CD4-positive, alpha-beta T cell treated with Interleukin-15 for 1 hour (primary cell): ENCODE measurements around the gene GEN1.

Source experiments
- DNase-seq: peaks from one replicate; pipeline ENCODE4 v3.0.0-alpha.2; 2020

GEN1 gene

GRCh38 chr2:17752892-17753802, 791 bp upstream of the GEN1 start:
- peak; percentile 24 for DNase-seq

- no peak for DNase-seq
Observed at GRCh38 chr2:17754773-17755425, 961 bp downstream of the GEN1 start.

- DNase-seq: no peak
Observed at GRCh38 chr2:17756668-17757067, 2.7 kb downstream of the GEN1 start.

- no peak for DNase-seq
Observed at GRCh38 chr2:17757321-17757720, 3.4 kb downstream of the GEN1 start.

GRCh38 chr2:17758118-17758517, 4.2 kb downstream of the GEN1 start:
- no peak for DNase-seq

GRCh38 chr2:17759805-17760204, 5.9 kb downstream of the GEN1 start:
- no peak for DNase-seq

GRCh38 chr2:17762451-17762850, 8.5 kb downstream of the GEN1 start:
- no peak for DNase-seq

- no peak for DNase-seq
Observed at GRCh38 chr2:17763641-17764333, 9.8 kb downstream of the GEN1 start.

GRCh38 chr2:17765398-17765797, 11.5 kb downstream of the GEN1 start:
- DNase-seq: no peak

- no peak for DNase-seq
Observed at GRCh38 chr2:17768894-17769293, 15.0 kb downstream of the GEN1 start.

- no peak for DNase-seq
Observed at GRCh38 chr2:17771956-17772355, 18.0 kb downstream of the GEN1 start.

- DNase-seq: no peak
Observed at GRCh38 chr2:17772532-17772931, 18.6 kb downstream of the GEN1 start.

GRCh38 chr2:17780546-17780945, 26.6 kb downstream of the GEN1 start:
- no peak for DNase-seq

GRCh38 chr2:17781482-17781881, 27.5 kb downstream of the GEN1 start:
- DNase-seq: no peak

GRCh38 chr2:17786727-17787126, 32.8 kb downstream of the GEN1 start:
- DNase-seq: no peak

- no peak for DNase-seq
Observed at GRCh38 chr2:17788773-17789172, 34.8 kb downstream of the GEN1 start.

GRCh38 chr2:17790536-17790935, 36.6 kb downstream of the GEN1 start:
- DNase-seq: no peak

- no peak for DNase-seq
Observed at GRCh38 chr2:17791121-17791816, 37.3 kb downstream of the GEN1 start.

- no peak for DNase-seq
Observed at GRCh38 chr2:17791817-17792130, 37.8 kb downstream of the GEN1 start.

- DNase-seq: no peak
Observed at GRCh38 chr2:17792515-17792914, 38.6 kb downstream of the GEN1 start.

- no peak for DNase-seq
Observed at GRCh38 chr2:17793296-17793695, 39.4 kb downstream of the GEN1 start.

- no peak for DNase-seq
Observed at GRCh38 chr2:17793803-17794354, 39.9 kb downstream of the GEN1 start.

GRCh38 chr2:17795309-17795708, 41.4 kb downstream of the GEN1 start:
- DNase-seq: no peak
